Activated CD8-positive, alpha-beta T cell treated with anti-CD3 and anti-CD28 coated beads for 36 hours (primary cell): ENCODE measurements around the gene OSBPL10. TPM values are rescaled to one million over a fixed set of nuclear protein-coding genes. Genes with fewer than 3 reads are reported as not detected.
A peak's percentile ranks its signal among the peaks of the same experiment; 100 is the strongest.
"Not testable (repeated sequence)": the region's sequence is repeated elsewhere in the genome, so short reads cannot be mapped to it uniquely, and the experiment has no call there.

Experiments used
- ATAC-seq: fragments of 200-7000 bp; cut with Tn5 transposase; one replicate; pipeline ENCODE4 v1.10.0; 2021; ENCODE audit warnings: mild to moderate bottlenecking, moderate library complexity
- CTCF ChIA-PET: fragments of 350-600 bp; sonication (Branson Sonifier 250); formaldehyde crosslinking; loops from one replicate; lab custom pipeline; 2021; ENCODE audit warnings: antibody characterized with exemption; lab: Charles Lee
- POLR2A ChIA-PET: fragments of 350-600 bp; sonication (Branson Sonifier 250); formaldehyde crosslinking; loops from one replicate; lab custom pipeline; 2021; ENCODE audit warnings: antibody characterized with exemption; lab: Charles Lee
- DNase-seq: peaks from one replicate; pipeline ENCODE4 v3.0.0-alpha.2; 2020
- H3K27ac Mint-ChIP-seq: one replicate; pipeline ENCODE4 v1.8.0; 2021; ENCODE audit warnings: mild to moderate bottlenecking, mixed read lengths
- H3K27me3 Mint-ChIP-seq: one replicate; pipeline ENCODE4 v1.8.0; 2021; ENCODE audit warnings: mixed read lengths
- H3K36me3 Mint-ChIP-seq: one replicate; pipeline ENCODE4 v1.8.0; 2021; ENCODE audit warnings: low read depth, mixed read lengths
- H3K4me1 Mint-ChIP-seq: one replicate; pipeline ENCODE4 v1.8.0; 2021; ENCODE audit warnings: low read depth, mixed read lengths
- H3K4me3 Mint-ChIP-seq: one replicate; pipeline ENCODE4 v1.8.0; 2021; ENCODE audit warnings: mild to moderate bottlenecking, moderate library complexity, mixed read lengths
- H3K9me3 Mint-ChIP-seq: one replicate; pipeline ENCODE4 v1.8.0; 2021; ENCODE audit warnings: mixed read lengths
- intact Hi-C: fragments of 100-400 bp; cut with micrococcal nuclease; formaldehyde crosslinking; loops from one replicate; pipeline ENCODE4 v1.10.0; 2022
- total RNA-seq, 2 experiments: library from RNA; stranded (reverse); gene quantifications; one replicate each; pipeline ENCODE4 v1.2.3, GENCODE V29; 2021
- TF ChIP-seq, protein P1 (sequence below): fragments of 200-600 bp; IDR thresholded peaks from one replicate; pipeline ENCODE4 v1.8.0; 2022; ENCODE audit warnings: antibody characterized with exemption, mild to moderate bottlenecking

OSBPL10 gene
- total RNA-seq, 2 experiments from 2014 or later: 1.9 to 2.1 TPM

DNA sequence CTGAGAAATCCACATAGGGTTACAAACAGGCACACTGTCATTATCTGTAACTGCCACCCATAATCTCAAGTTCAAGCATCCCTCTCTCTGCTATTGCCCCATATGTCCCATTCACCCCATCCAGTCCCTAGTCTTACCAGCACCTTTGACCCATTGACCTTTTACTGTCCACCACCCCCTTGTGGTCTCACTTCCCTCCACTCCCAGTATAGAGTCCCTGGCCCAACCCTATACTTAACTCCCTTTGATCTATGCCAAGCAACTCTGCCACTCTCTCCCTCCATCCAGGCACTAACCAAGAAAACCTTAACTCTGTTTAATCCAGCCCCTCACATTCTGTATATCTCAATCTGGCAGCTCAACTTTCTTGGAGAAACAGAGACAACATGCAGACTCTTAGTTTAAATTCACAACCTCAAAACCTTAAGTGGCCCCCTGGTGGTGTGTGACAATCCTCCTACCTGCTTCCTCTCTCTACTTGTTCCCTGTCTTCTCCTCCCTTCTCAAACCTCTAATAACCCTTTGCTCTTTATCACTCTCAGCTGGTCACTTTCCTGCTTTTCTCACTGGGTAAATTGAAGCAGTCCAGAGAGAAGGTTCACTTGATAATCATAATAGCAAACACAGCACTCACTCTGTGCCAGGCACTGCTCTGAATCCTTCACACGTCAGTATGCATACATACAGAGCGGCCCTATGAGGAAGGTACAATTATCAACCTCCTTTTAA, 285.6 kb downstream of the OSBPL10 start:
- ATAC-seq (no peak), DNase-seq (peak; percentile 62)
- H3K9me3 Mint-ChIP-seq: no peaks in the 10 kb centered on the region
- H3K4me1 Mint-ChIP-seq: no peaks in the 10 kb centered on the region
- POLR2A ChIA-PET: interaction anchor here (0.7 kb wide), 1 partner anchor 677 kb away, joined by 4 read pairs; no protein-coding TSS in a partner anchor
- H3K36me3 Mint-ChIP-seq: no peaks in the 10 kb centered on the region
- intact Hi-C loops: loop anchor here (10.0 kb wide), 1 partner anchor 141 kb away; no protein-coding TSS in a partner anchor
- no peaks in the 10 kb centered on the region for H3K27me3 Mint-ChIP-seq
- no peak overlapping the region for H3K4me3 Mint-ChIP-seq
- TF ChIP-seq, protein P1, sequence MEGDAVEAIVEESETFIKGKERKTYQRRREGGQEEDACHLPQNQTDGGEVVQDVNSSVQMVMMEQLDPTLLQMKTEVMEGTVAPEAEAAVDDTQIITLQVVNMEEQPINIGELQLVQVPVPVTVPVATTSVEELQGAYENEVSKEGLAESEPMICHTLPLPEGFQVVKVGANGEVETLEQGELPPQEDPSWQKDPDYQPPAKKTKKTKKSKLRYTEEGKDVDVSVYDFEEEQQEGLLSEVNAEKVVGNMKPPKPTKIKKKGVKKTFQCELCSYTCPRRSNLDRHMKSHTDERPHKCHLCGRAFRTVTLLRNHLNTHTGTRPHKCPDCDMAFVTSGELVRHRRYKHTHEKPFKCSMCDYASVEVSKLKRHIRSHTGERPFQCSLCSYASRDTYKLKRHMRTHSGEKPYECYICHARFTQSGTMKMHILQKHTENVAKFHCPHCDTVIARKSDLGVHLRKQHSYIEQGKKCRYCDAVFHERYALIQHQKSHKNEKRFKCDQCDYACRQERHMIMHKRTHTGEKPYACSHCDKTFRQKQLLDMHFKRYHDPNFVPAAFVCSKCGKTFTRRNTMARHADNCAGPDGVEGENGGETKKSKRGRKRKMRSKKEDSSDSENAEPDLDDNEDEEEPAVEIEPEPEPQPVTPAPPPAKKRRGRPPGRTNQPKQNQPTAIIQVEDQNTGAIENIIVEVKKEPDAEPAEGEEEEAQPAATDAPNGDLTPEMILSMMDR: no peak
- CTCF ChIA-PET: interaction anchor here (0.7 to 1.6 kb wide), 7 partner anchors 8 to 408 kb away, joined by 3 to 5 read pairs (median 3); no protein-coding TSS in a partner anchor
- H3K27ac Mint-ChIP-seq: no peak overlapping the region

DNA sequence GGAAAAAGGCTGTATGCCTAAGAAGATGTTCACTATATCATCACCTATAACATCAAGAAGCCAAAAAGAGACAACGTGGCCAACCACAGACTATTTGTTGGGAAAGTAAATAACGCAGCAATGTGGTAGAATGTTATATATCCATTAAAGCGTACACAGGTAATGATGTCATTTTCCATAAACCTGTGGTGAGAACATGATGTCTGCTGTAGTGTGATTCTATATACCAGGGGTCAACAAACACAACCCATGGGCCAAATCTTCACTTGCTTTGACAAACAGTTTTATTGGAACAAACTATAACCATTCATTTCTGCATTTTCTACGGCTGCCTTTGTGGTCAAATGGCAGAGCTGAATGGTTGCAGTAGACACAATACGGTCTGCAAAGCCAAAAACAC, 287.7 kb downstream of the OSBPL10 start:
- Mint-ChIP-seq H3K4me1 (no peaks in the 10 kb centered on the region), H3K36me3 (no peaks in the 10 kb centered on the region), H3K9me3 (peaks cover 4% of the 10 kb centered on the region), H3K4me3 (no peak overlapping the region), H3K27ac (no peak overlapping the region), H3K27me3 (no peaks in the 10 kb centered on the region)
- ChIA-PET POLR2A (interaction anchor here (0.5 kb wide), 1 partner anchor 119 kb away, joined by 3 read pairs; no protein-coding TSS in a partner anchor), CTCF (interaction anchor here (0.6 to 1.0 kb wide), 3 partner anchors 8 to 154 kb away, joined by 3 read pairs; no protein-coding TSS in a partner anchor)
- DNase-seq (no peak), ATAC-seq (no peak)
- TF ChIP-seq, protein P1: no peak
- intact Hi-C loops: loop anchor here (10.0 kb wide), 1 partner anchor 139 kb away; no protein-coding TSS in a partner anchor

DNA sequence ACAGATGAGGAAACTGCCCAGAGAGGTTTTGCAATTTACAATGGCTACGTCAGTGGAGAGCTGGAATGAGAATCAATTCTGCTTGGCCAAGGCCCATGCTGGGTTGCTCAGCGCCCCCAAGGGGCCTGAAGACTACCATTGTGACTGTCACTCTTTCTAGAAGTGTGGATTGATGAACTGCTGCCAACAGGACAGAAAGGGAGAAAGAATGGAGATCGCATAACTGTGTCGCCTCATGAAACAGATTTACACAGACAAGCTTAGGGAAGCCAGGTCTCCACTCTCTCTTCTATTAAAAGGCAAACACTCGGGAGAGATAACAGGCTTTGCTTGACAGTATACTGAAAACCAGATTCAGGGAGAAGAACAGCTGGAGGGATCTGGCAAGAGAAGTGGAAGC, 288.3 kb downstream of the OSBPL10 start:
- Mint-ChIP-seq H3K27me3 (no peaks in the 10 kb centered on the region), H3K4me1 (no peaks in the 10 kb centered on the region), H3K4me3 (no peak overlapping the region), H3K36me3 (no peaks in the 10 kb centered on the region), H3K9me3 (peaks cover 4% of the 10 kb centered on the region), H3K27ac (no peak overlapping the region)
- peak; percentile 4 for DNase-seq
- intact Hi-C loops: loop anchor here (10.0 kb wide), 1 partner anchor 138 kb away; no protein-coding TSS in a partner anchor
- ATAC-seq: no peak
- POLR2A ChIA-PET: interaction anchor here (0.5 to 1.8 kb wide), 3 partner anchors 11 to 669 kb away, joined by 3 to 4 read pairs (median 3); no protein-coding TSS in a partner anchor
- TF ChIP-seq, protein P1: no peak
- CTCF ChIA-PET: interaction anchor here (0.6 to 1.0 kb wide), 2 partner anchors 9 to 153 kb away, joined by 3 read pairs; no protein-coding TSS in a partner anchor

DNA sequence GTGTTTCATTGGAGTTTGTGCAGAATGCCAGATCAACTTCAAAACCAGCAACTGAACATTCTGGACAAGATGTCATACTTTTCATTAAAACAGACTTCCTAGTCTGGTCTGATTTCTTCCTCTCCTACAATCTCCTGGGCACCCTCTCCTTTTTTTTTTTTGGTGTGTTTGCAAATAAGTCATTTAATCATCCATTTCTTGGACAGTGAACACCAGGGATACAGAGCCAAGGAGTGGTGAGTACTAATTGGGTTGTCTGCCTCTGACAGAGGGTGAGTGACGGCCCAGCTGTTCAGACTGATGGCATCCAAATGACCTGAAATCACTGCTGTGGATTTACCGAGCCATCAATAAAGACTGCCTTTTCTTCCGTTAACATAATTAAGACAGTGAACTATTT, 290.3 kb downstream of the OSBPL10 start:
- CTCF ChIA-PET: no interaction called here
- H3K9me3 Mint-ChIP-seq: peaks cover 4% of the 10 kb centered on the region
- intact Hi-C loops: loop anchor here (10.0 kb wide), 1 partner anchor 136 kb away; no protein-coding TSS in a partner anchor
- H3K27me3 Mint-ChIP-seq: no peaks in the 10 kb centered on the region
- ATAC-seq (no peak), DNase-seq (no peak)
- POLR2A ChIA-PET: no interaction called here
- TF ChIP-seq, protein P1: no peak
- H3K27ac Mint-ChIP-seq: no peak overlapping the region
- H3K36me3 Mint-ChIP-seq: no peaks in the 10 kb centered on the region
- no peak overlapping the region for H3K4me3 Mint-ChIP-seq
- H3K4me1 Mint-ChIP-seq: no peaks in the 10 kb centered on the region

DNA sequence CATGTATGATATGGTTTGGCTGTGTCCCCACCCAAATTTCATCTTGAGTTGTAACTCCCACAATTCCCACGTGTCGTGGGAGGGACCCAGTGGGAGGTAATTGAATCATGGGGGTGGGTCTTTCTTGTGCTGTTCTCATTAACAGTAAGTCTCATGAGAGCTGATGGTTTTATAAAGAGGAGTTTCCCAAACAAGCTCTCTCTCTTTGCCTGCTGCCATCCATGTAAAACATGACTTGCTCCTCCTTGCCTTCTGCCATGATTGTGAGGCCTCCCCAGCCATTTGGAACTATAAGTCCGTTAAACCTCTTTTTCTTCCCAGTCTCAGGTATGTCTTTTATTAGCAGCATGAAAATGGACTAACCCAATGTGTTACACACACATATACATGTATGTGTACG, 291.5 kb downstream of the OSBPL10 start:
- DNase-seq, H3K4me3 Mint-ChIP-seq, CTCF ChIA-PET, H3K9me3 Mint-ChIP-seq, H3K4me1 Mint-ChIP-seq, POLR2A ChIA-PET, H3K27ac Mint-ChIP-seq, H3K27me3 Mint-ChIP-seq, ATAC-seq, intact Hi-C loops, H3K36me3 Mint-ChIP-seq: not testable (repeated sequence)
